Mammary epithelial cell (primary cell): ENCODE data around the gene EPHB6.

ENCODE experiments used
- EZH2 ChIP-seq: IDR thresholded peaks from 2 replicates; pipeline ENCODE4 v1.6.1; 2012; ENCODE audit warnings: low read length, inconsistent platforms, borderline replicate concordance
- TF ChIP-seq, protein P1 (sequence below), 2 donors: IDR thresholded peaks in 1 of 2; conservative IDR thresholded peaks in 1 of 2; 2 replicates each; pipeline ENCODE4 v1.5.1; 2011 to 2012; ENCODE audit warnings: inconsistent platforms in 2 of 2, low read length in 2 of 2, mild to moderate bottlenecking in 2 of 2, control low read depth in 1 of 2, low read depth in 1 of 2; ENCODE audit not compliant: insufficient read depth in 1 of 2; ENCODE audit errors: extremely low read depth in 1 of 2

DNA sequence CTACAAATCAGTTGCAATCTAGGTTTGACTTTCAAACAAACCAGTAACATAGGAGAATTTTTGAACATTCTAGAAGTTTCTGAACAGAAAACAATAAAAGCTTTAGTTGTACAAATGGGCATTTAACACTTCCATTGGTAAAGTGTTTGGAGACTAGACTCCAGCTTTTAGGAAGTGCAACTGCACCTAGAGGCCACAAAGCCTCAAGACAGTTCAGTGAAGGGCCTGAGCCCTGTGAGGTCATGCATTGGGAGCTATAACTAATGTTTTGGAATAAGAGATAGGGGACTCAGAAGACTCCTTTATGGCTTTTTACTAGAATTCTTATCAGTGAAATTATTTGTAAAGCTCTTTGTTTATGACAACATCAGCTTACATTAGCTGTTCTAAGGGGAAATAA is 3.0 kb upstream of the EPHB6 start:
- TF ChIP-seq, protein P1, sequence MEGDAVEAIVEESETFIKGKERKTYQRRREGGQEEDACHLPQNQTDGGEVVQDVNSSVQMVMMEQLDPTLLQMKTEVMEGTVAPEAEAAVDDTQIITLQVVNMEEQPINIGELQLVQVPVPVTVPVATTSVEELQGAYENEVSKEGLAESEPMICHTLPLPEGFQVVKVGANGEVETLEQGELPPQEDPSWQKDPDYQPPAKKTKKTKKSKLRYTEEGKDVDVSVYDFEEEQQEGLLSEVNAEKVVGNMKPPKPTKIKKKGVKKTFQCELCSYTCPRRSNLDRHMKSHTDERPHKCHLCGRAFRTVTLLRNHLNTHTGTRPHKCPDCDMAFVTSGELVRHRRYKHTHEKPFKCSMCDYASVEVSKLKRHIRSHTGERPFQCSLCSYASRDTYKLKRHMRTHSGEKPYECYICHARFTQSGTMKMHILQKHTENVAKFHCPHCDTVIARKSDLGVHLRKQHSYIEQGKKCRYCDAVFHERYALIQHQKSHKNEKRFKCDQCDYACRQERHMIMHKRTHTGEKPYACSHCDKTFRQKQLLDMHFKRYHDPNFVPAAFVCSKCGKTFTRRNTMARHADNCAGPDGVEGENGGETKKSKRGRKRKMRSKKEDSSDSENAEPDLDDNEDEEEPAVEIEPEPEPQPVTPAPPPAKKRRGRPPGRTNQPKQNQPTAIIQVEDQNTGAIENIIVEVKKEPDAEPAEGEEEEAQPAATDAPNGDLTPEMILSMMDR (conservative IDR thresholded peaks at IDR 0.05 in 1 of 2, IDR thresholded peaks at IDR 0.05 in 1 of 2; ENCODE audit: extremely low read depth in 1 of 2, insufficient read depth in 1 of 2, low read depth in 1 of 2, low read length in 2 of 2) = no peak
- TF ChIP-seq EZH2 = no peak
